Pulmonary artery endothelial cell (primary cell): ENCODE results near the gene GPBP1. TPM values are rescaled to one million over a fixed set of nuclear protein-coding genes. Genes with fewer than 3 reads are reported as not detected.
"Not testable (repeated sequence)": the region's sequence is repeated elsewhere in the genome, so short reads cannot be mapped to it uniquely, and the experiment has no call there.

ENCODE experiments used
- DNase-seq: peaks from one replicate; pipeline ENCODE4 v3.0.0-alpha.2; 2011; ENCODE audit warnings: low read depth, low spot score
- total RNA-seq: library from RNA; depleted of rRNA; stranded (reverse); fragments of >200 nt; gene quantifications from 2 replicates; pipeline ENCODE4 v1.2.3, GENCODE V29; 2014

The GPBP1 gene
- total RNA-seq, 1 donor from 2014 or later, result 52.9 TPM

- DNase-seq, result no peak
Measured at GRCh38 chr5:57276353-57276752, 102.5 kb downstream of the GPBP1 start.

- DNase-seq, result no peak
Measured at GRCh38 chr5:57277085-57277484, 103.2 kb downstream of the GPBP1 start.

DNA sequence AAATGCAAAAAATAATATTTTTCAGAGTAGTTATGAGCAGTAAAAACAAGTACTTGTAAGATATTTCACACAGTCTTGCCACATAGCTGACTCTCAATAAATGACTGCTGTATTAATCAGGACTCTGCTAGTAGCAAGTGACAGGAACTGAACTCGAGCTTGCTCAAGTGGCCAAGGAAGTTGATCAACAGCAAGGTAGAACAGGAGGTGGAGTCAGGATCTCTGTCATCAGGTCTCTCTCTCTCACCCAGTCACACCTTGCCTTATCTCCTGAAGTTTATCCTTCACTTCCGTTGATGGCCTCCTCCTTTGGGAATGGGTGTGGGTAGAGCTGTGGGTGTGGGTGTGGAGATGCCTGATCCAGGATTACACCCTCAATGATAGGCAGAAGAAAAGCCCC is 107.0 kb downstream of the GPBP1 start:
- DNase-seq, result no peak

GRCh38 chr5:57285084-57285483 is 111.2 kb downstream of the GPBP1 start:
- not testable (repeated sequence) for DNase-seq

GRCh38 chr5:57291894-57292293 is 118.0 kb downstream of the GPBP1 start:
- DNase-seq, result no peak

DNA sequence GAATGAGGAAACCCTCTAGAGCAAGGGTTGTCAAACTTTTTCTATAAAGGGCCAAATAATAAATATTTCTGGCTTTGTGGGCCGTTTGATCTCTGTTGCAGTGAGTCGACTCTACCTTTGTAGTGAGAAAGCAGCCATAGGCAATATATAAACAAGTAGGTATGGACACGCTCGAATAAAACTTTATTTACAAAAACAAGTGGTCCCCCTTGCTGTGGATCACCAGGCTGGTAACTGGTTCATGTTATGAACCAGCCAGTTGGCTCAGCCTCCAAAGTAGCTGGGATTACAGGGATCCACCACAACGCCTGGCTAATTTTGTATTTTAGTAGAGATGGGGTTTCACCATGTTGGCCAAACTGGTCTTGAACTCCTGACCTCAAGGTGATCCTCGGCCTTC is 118.5 kb downstream of the GPBP1 start:
- no peak for DNase-seq

DNA sequence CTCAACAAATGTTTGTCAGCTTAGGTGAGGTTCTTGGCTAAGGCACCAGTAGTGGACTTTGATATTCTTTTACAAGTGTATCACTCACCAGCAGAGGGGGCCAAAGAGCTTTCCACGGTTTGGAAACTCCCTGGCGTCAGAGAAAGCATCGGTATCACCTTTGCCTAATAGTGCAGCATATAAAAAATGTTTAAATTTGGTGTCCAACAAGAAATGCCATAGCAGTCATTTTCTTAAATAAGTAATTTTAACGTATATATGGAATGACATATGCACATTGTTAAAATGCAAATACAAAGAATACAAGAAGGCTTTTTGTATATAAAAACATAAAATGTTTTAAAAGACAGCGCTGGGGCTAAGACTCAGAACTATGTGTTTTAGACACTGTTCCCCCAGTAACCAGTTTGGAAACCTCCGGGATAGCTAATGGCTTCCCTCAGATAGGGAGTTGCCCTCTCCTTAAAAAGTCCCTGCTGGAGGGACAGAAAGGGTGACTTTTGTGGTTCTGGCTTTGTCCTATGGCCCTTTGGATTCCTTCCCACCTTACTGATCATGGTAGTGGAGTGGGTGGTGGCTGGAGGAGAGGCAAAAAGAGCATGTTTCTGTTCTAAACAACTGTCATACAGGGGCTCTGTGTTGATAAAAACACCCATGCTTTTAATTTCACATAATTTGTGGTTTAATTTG is 124.6 kb downstream of the GPBP1 start:
- peak; percentile 51 for DNase-seq

DNA sequence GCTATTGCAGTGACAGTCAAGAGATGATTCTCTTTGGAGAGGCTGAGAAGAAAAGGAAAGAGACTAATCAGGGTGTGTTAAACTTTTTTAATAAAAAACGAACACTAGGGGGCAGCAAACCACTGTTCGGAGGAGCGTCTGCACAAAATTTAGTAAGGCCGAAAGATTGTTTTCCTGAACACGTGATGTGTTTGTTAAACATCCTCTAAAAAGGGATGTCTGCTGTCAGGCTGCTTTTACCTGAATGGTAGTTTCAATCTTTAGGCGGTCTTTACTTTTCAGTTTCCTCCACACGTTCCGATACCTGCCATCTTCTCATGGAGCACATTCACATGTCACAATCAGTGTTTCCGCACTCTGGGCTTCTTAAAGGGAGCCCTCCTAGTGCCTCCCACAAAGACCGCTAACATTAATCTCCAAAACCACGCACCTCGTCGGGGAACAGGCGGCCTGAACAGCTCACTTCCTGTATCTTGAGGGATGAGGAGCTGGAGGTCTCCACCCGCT is 125.2 kb downstream of the GPBP1 start:
- peak; percentile 54 for DNase-seq

DNA sequence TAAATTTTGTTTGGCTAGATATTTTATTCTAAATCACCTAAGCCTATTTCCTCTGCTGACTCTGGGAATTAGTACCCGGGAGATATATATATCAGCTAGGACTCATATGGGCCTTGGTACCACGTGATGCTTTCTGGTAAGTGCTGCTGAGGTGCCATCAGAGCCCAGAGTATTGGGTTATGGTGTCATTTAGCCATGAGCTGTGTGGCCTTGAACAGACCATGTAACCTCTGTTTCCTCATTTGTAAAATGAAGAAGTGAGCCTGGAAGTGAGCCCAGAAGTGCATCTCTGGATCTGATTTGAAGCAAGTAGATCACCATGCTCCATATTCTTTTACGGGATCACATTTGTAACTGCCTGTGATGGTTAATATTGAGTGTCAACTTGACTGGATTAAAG is 126.1 kb downstream of the GPBP1 start:
- no peak for DNase-seq

DNA sequence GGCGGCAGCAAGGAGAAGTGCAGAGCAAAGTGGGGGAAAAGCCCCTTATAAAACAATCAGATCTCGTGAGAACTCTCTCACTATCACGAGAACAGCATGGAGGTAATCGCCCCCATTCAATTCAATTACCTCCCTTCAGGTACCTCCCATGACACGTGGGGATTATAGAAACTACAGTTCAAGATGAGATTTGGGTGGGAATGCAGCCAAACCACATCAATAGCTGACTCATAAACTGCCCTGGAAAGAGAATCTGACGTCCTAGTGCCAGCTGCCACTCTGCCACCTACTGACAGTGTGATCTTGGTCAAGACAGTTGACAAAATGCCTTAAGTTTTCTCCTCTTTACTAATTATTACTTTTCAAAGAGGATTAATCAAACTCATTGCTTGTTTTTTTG is 128.3 kb downstream of the GPBP1 start:
- DNase-seq, result no peak

GRCh38 chr5:57302643-57303042 is 128.8 kb downstream of the GPBP1 start:
- no peak for DNase-seq

- DNase-seq, result no peak
Measured at GRCh38 chr5:57303985-57304384, 130.1 kb downstream of the GPBP1 start.

DNA sequence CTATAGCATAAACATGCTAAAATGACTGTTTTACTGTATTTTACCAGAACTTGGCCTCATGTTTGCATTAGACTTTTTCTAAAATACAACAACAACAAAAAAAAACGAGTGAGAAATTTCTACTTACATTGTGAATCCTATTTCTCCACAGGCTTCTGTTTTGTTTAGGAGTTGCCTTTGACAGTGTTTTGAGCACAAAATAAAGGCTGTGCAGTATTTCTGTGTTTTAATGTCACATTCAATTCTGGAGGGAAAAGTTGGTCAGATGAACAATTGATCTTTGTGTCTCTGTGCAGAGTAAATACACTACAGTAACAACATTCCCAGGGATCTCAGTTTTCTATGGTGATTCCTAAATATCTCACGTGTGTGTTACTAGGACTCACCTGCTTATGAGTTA is 131.1 kb downstream of the GPBP1 start:
- DNase-seq, result no peak

DNA sequence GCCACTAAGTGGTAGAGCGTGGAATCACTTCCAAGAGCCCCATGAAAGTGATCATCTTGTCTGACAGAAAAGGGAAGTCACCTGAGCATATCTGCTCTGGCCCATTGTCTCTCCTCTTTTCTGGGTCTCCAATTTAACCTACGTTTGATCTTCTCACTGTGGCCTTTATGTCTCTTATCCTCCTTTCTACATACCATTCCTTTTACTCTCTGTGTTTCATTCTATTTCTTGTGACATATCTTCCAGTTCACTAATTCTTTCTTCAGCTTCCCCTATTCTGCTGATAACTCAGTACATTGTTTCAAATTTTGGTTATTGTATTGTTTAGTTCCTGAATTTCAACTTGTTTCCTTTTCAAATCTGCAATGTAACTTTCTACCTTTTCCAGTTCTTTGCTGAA is 132.5 kb downstream of the GPBP1 start:
- DNase-seq, result no peak

DNA sequence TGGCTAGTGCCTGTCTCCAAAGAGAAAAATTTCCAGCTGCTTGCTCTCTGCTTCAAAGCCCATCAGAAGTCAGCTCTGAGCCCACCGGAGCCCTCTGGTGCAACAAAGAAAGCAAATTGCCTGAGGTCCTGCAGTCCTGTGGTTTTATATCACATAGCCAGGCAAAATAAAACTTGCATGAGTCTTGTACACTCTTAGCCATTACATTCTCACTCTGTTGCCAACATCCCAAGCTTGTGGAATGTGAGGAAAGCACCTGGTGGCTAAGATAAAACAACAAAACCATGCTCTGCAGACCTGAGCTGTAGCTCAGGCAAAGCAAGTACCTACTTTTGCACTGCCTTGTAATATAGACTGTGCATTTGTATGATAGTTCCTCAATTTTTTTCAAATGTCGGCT is 133.7 kb downstream of the GPBP1 start:
- DNase-seq, result no peak

DNA sequence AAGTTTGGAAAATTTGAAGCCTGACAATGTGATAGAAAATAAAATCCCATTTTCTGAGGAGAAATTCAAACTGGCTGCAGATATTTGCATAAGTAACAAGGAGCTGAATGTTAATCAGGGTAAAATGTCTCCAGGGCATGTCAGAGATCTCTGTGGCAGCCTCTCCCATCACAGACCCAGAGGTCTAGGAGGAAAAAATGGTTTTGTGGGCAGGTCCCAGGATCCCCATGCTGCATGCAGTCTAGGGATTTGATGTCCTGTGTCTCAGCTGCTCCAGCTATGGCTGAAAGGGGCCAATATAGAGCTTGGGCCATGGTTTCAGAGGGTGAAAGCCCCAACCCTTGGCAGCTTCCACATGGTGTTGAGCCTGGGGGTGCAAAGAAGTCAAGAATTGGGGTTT is 135.2 kb downstream of the GPBP1 start:
- not testable (repeated sequence) for DNase-seq

DNA sequence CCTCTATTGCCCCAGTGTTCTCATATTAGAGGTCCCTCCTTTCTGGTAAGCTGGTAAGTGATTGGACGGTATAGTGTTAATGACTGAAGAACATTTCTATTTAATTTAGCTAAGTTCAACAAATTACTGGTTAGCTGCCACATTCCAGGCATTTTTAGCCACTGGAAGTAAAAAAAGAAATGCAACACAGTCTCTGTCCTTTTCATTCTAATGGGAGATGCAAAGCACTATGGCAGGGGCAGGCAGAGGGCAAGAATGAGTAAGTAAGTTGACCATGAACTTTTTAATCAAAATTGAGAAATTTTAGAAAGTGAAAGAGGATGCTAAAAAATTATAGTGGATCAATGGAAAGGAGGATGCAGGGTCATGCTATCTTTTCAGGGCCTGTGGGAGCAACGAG is 137.4 kb downstream of the GPBP1 start:
- DNase-seq, result no peak

DNA sequence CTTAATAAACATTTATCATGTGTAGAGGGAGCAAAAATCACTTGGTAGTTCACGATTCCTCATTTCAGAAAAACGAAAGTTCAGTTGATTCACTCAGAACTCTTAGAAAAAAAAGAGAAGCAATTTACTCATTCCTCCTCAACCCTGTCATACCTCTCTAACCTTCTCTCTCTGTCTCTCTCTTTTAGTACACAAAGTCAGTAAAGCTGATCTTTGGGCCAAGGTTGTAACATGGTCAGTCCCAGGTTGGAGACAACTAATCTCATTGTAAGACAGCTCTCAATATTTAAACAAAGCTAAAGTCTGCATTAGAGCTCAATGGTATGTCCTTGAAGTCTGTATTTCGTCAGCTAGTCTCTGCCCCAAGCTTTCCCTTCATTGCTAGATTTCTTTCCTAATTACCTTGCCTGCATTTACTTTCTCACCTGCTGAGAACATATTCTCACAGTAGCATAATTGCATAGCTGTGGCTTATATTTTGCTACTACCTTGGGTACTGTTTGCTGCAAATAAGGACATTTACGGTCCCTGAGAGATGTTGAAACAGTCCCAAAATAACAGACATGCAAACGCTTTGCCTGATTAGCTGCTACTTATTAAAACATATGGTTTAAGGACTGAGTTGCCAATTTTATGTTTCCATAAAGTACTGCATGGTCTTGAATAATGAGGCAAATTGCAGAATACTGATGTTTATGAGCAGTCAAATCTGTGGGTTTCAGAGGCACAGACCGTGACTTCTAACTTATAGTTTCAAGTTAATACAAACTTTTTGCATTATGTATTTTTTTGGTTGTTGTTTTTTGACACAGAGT is 138.3 kb downstream of the GPBP1 start:
- no peak for DNase-seq

DNA sequence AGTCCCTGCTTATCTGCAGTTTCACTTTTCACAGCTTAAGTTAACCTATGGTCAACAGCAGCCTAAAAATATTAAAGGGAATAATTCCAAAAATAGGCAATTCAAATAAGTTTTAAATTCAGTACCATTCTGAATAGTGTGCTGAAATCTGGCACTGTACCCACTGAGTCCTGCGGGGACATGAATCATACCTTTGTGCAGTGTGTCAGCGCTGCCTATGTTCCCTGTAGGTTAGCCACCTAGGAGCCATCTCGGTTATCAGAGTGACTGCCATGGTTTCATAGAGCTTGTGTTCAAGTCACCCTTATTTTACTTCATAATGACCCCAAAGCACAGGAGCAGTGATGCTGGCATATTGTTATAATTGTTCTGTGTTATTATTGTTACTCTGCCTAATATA is 139.9 kb downstream of the GPBP1 start:
- no peak for DNase-seq
